GM10248 (cell line): ENCODE data around the gene COL13A1.

ENCODE experiments used
- CTCF ChIA-PET: fragments of 300-600 bp; sonication (Branson Sonifier 250); formaldehyde crosslinking; extraction: SDS; loops from one replicate; lab custom pipeline; 2021; ENCODE audit warnings: antibody characterized with exemption; lab: Yijun Ruan, JAX
- POLR2A ChIA-PET: fragments of 350-650 bp; sonication (Branson Sonifier 250); formaldehyde crosslinking; extraction: SDS; loops from one replicate; lab custom pipeline; 2020; ENCODE audit warnings: antibody characterized with exemption; lab: Yijun Ruan, JAX
- DNase-seq: peaks from one replicate; pipeline ENCODE4 v3.0.0; 2012; ENCODE audit errors: extremely low spot score
- TF ChIP-seq, protein P1 (sequence below): IDR thresholded peaks from 2 replicates; pipeline ENCODE4 v1.5.1; 2012; ENCODE audit warnings: mild to moderate bottlenecking, low read depth; ENCODE audit errors: extremely low read depth, missing control alignments, control extremely low read depth

Gene COL13A1

DNA sequence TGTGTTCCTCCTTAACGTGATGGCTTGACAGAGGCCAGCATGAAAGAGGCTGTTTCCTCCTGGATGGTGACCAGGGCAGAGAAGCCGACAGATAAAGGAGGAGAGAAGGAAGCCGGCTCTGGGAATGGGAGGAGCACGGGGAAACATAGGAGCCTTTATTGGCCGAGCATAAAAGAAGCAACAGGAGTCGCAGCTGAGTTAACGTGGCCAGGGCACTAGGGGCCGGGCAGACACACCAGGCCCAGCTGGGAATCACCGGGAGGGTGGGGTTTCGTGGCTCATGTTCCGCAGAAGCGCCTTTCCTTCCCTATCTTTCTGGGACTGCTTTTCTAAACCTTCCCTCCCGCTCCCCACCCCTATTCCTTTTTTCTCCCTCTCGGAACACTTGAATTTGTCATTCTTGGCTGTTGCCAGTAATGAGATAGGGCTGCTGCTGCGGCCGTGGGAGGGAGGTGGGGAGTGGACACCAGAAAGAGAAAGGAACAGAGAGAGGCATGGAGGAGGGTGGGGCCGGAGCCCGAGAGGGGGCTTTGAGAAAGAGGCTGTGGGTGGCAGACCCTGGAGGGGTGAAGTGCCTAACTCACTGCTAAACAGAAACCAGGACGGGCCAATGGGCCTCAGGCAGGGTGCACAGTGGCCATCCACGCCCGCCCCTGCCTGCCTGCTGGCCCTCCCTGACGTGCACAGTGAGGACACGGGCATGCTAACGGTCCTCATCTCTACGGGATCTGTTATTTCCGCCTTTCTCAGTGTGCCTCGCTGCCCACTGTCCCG lies 65.2 kb downstream of the COL13A1 start:
- DNase-seq: no peak
- TF ChIP-seq, protein P1, sequence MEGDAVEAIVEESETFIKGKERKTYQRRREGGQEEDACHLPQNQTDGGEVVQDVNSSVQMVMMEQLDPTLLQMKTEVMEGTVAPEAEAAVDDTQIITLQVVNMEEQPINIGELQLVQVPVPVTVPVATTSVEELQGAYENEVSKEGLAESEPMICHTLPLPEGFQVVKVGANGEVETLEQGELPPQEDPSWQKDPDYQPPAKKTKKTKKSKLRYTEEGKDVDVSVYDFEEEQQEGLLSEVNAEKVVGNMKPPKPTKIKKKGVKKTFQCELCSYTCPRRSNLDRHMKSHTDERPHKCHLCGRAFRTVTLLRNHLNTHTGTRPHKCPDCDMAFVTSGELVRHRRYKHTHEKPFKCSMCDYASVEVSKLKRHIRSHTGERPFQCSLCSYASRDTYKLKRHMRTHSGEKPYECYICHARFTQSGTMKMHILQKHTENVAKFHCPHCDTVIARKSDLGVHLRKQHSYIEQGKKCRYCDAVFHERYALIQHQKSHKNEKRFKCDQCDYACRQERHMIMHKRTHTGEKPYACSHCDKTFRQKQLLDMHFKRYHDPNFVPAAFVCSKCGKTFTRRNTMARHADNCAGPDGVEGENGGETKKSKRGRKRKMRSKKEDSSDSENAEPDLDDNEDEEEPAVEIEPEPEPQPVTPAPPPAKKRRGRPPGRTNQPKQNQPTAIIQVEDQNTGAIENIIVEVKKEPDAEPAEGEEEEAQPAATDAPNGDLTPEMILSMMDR: no peak
- POLR2A ChIA-PET: no interaction called here
- CTCF ChIA-PET: interaction anchor here (1.2 to 1.5 kb wide), 2 partner anchors 18 to 92 kb away, joined by 3 read pairs; no protein-coding TSS in a partner anchor

DNA sequence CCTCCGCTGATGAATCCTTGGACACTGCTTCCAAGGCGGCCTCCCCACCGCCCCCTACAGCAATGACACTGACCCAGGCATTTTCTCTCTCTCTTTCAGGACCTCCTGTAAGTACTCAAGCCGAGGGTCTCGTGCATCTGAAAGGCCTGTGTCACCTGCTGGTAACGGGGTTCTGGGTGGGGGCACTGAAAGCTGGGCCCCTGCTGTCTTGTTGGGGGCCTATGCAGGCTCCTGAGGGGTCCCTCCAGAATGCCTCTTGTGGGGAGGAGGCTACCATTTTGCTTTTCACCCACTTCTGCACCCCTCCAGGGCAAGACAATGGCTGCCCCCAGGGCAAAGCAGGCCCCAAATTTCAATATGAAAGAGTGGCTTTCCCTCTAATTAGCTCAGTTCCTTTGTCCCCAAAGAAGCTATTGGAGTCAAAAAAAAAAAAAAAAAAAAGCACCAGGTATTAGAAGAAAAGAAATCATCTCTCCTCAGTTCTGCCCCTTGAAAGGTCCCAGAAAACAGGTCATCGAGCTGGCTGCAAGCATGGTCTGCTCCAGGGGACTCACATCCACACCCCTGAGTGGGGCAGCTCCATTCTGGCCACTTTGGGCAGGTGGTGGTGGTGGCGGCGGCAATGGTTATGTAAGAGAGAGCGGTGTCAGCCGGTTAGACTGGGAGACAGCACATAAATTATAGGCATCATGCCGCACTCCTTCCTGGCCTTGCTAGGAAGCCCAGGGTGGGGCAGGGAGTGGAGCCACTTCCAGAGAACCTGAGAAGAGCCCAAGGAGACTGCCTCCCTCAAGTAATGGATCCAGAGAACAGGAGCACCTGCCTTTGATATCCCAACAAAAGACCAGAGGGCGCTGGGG lies 66.2 kb downstream of the COL13A1 start:
- TF ChIP-seq, protein P1: no peak
- no peak for DNase-seq
- ChIA-PET POLR2A (no interaction called here), CTCF (interaction anchor here (1.0 kb wide), 1 partner anchor 8 kb away, joined by 3 read pairs; no protein-coding TSS in a partner anchor)

DNA sequence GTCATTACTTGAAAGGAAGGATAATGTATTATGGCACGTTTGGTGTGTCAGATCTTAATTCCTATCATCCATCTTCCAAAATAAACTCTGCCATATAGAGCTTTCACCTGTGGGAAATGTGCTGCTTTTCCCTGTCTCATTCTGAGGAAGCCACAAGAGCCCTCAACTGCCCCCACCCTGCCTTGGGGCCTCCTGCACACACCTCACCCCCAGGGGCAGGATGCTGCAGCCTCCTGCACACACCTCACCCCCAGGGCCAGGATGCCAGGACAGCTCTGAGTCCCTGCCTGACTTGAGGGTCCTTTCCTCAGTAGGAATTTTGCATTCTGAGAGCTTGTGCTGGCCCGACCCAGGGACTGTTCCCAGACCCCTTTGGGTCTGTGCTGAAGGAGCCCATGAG lies 67.1 kb downstream of the COL13A1 start:
- ChIA-PET CTCF (interaction anchor here (1.0 kb wide), 1 partner anchor 9 kb away, joined by 3 read pairs; no protein-coding TSS in a partner anchor), POLR2A (no interaction called here)
- TF ChIP-seq, protein P1: no peak
- DNase-seq: no peak

DNA sequence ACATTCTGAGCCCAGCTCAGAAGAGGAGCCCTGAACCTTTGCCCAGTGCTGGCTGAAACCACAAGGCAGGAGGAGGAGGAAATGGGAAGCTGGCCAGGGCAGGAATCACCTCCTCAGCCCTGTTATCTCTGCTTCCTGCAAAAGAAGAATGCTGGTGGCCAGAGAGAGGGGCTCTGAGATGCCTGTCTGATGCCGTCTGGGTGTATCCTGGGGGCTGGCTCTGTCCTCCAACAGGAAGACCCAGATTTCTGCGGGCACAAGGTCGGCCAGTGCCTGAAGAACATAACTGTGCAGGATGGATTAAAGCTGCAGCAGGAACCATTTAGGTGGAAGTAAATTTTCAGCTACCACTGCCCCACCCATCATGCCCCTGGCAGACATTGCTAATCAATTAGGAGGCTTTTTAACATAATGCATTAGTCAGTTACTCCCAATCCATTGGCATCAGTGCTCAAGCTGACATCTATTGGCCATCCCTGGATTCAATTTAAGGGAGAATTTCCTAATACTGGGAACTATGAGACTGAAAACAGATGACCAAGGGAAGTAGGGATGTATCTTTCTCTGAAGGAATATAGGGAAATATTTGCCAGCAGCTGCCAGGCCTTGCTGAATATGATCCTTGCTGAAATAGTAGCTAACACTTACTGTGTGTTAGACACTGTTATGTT lies 67.7 kb downstream of the COL13A1 start:
- no peak for DNase-seq
- POLR2A ChIA-PET: no interaction called here
- TF ChIP-seq, protein P1: no peak
- CTCF ChIA-PET: interaction anchor here (1.0 kb wide), 1 partner anchor 10 kb away, joined by 3 read pairs; no protein-coding TSS in a partner anchor

DNA sequence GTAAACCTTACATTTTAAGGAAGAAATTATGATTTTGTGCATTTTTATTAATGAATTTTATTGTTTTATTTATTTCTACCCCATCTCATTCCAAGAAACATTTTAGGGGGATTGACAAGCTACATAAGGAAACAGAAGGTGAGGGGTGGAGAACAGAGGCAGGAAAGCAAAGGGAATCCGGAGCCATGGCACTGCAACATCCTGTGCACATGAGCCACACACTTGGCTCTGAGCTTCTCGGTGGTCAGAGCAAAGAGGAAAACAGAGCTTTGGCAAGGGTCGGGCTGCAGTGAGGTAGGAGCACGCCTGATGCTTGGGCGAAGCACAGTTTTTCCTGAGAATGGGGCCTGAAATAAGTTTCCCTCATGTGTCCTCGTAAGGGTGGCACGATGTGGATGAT lies 68.9 kb downstream of the COL13A1 start:
- POLR2A ChIA-PET: no interaction called here
- TF ChIP-seq, protein P1: no peak
- CTCF ChIA-PET: interaction anchor here (1.2 to 1.7 kb wide), 3 partner anchors 12 to 44 kb away, joined by 3 to 5 read pairs (median 4); no protein-coding TSS in a partner anchor
- no peak for DNase-seq

DNA sequence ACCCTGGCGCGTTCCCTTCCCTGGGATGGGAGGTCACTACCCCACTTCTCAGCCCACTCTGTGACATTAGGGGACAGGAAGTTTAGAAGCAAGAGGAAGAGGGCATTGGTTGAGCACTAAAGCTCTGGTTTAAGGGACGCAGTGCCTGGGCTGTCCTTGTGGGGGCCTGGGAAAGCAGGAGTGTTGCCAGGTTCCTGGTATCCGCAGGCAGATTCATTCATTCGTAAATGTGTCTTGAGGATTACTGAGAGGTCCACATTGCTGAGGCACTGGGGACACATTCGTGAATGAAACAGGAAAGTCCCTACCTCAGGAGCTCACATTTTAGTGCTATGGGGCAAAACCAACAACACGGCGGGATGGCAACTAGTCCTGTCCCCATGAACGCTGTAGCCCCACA lies 69.4 kb downstream of the COL13A1 start:
- ChIA-PET POLR2A (no interaction called here), CTCF (interaction anchor here (1.2 to 1.7 kb wide), 3 partner anchors 13 to 43 kb away, joined by 3 to 5 read pairs (median 4); no protein-coding TSS in a partner anchor)
- TF ChIP-seq, protein P1: no peak
- no peak for DNase-seq
